ENCODE measurements around the gene SECISBP2L.

DNA sequence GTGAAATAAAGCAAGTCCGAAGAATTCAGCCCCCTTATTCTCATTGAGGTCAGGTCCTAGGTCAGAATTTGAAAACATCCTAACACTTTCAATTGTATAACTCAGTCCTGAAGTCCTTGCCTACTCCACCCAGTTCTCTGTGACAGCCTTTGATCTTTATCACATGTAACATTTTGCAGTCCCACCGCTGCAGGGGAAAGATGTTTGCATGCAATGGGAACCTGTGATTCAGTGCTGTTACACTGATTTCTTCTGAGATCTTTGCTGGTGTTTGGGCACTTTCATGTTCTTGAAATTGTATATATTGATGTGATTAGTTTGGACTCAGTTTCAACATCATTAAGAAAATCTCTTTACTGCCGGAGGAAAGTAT is 18.0 kb upstream of the SECISBP2L start:
- no peak for TF ChIP-seq POLR2A (IDR thresholded peaks at IDR 0.05)
- TF ChIP-seq, protein P1, sequence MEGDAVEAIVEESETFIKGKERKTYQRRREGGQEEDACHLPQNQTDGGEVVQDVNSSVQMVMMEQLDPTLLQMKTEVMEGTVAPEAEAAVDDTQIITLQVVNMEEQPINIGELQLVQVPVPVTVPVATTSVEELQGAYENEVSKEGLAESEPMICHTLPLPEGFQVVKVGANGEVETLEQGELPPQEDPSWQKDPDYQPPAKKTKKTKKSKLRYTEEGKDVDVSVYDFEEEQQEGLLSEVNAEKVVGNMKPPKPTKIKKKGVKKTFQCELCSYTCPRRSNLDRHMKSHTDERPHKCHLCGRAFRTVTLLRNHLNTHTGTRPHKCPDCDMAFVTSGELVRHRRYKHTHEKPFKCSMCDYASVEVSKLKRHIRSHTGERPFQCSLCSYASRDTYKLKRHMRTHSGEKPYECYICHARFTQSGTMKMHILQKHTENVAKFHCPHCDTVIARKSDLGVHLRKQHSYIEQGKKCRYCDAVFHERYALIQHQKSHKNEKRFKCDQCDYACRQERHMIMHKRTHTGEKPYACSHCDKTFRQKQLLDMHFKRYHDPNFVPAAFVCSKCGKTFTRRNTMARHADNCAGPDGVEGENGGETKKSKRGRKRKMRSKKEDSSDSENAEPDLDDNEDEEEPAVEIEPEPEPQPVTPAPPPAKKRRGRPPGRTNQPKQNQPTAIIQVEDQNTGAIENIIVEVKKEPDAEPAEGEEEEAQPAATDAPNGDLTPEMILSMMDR (IDR thresholded peaks at IDR 0.05): no peak
- TF ChIP-seq POLR2AphosphoS5 (IDR thresholded peaks at IDR 0.05): no peak

Measured in prostate gland (tissue), 2 donors.